Astrocyte of the spinal cord (primary cell): ENCODE results near the gene DNAJB1.
A peak's percentile ranks its signal among the peaks of the same experiment; 100 is the strongest.

ENCODE experiments used
- DNase-seq: peaks from one replicate; pipeline ENCODE4 v3.0.0; 2011; ENCODE audit warnings: low read depth, low spot score
- H3K4me3 ChIP-seq: 2 replicates; pipeline ENCODE4 v1.5.1; 2011; ENCODE audit warnings: low read depth, mild to moderate bottlenecking, low read length, moderate library complexity
- in situ Hi-C: cut with HindIII; loops from 2 replicates; pipeline ENCODE4 v1.10.0; 2017; ENCODE audit warnings: low sequenced_read_pairs
- TF ChIP-seq, protein P1 (sequence below): IDR thresholded peaks from 2 replicates; pipeline ENCODE4 v1.5.1; 2012; ENCODE audit warnings: low read depth, mild to moderate bottlenecking, low read length, inconsistent platforms

DNAJB1 gene

GRCh38 chr19:14472202-14472938 is 45.8 kb downstream of the DNAJB1 start:
- TF ChIP-seq, protein P1, sequence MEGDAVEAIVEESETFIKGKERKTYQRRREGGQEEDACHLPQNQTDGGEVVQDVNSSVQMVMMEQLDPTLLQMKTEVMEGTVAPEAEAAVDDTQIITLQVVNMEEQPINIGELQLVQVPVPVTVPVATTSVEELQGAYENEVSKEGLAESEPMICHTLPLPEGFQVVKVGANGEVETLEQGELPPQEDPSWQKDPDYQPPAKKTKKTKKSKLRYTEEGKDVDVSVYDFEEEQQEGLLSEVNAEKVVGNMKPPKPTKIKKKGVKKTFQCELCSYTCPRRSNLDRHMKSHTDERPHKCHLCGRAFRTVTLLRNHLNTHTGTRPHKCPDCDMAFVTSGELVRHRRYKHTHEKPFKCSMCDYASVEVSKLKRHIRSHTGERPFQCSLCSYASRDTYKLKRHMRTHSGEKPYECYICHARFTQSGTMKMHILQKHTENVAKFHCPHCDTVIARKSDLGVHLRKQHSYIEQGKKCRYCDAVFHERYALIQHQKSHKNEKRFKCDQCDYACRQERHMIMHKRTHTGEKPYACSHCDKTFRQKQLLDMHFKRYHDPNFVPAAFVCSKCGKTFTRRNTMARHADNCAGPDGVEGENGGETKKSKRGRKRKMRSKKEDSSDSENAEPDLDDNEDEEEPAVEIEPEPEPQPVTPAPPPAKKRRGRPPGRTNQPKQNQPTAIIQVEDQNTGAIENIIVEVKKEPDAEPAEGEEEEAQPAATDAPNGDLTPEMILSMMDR = peak; percentile 91
- in situ Hi-C loops = no loop called here
- peak; percentile 22 for DNase-seq
- no peak overlapping the region for H3K4me3 ChIP-seq

- no peak overlapping the region for H3K4me3 ChIP-seq
- no peak for DNase-seq
- in situ Hi-C loops = no loop called here
- TF ChIP-seq, protein P1 = no peak
Observed at GRCh38 chr19:14471436-14472187, 46.6 kb downstream of the DNAJB1 start.

- no peak for DNase-seq
- H3K4me3 ChIP-seq = no peak overlapping the region
- TF ChIP-seq, protein P1 = no peak
- in situ Hi-C loops = no loop called here
Observed at GRCh38 chr19:14470031-14470876, 47.9 kb downstream of the DNAJB1 start.

DNA sequence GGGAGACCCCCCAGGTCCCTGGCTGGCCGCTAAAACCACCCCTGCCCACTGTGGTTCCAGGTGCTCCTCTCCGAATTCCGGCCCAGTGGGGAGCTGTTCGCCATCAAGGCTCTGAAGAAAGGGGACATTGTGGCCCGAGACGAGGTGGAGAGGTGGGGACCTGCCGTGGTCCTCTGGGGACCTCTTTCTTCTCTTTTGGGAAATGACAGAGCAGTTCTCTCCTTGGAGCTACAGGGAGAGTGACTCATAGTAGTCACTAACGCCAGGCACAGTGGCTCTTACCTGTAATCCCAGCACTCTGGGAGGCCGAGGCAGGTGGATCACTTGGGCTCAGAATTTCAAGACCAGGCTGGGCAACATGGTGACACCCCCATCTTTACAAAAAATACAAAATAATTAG is 50.4 kb downstream of the DNAJB1 start:
- no peak for DNase-seq
- in situ Hi-C loops = no loop called here
- TF ChIP-seq, protein P1 = no peak
- no peak overlapping the region for H3K4me3 ChIP-seq

GRCh38 chr19:14467391-14467790 is 50.8 kb downstream of the DNAJB1 start:
- TF ChIP-seq, protein P1 = no peak
- H3K4me3 ChIP-seq = no peak overlapping the region
- DNase-seq = no peak
- in situ Hi-C loops = no loop called here
